IMR-90 (cell line): Measurements from ENCODE around the gene EIF4G3. TPM values are rescaled to one million over a fixed set of nuclear protein-coding genes. Genes with fewer than 3 reads are reported as not detected.
A peak's percentile ranks its signal among the peaks of the same experiment; 100 is the strongest.

ENCODE experiments used
- ATAC-seq: fragments of 200-7000 bp; cut with Tn5 transposase; 2 replicates; pipeline ENCODE4 v1.9.1; 2020; ENCODE audit warnings: low read depth, mild to moderate bottlenecking, moderate library complexity
- BruUV-seq: library from RNA; stranded (reverse); fragments of 400-500 nt; replicated peaks from 2 replicates; lab custom pipeline; 2021; lab: Mats Ljungman, UMichigan
- CTCF ChIA-PET: fragments of 300-600 bp; formaldehyde crosslinking; extraction: SDS; loops from one replicate; lab custom pipeline; 2021; ENCODE audit warnings: antibody characterized with exemption; lab: Yijun Ruan, JAX
- POLR2A ChIA-PET: fragments of 300-600 bp; sonication (Branson Sonifier 250); formaldehyde crosslinking; loops from one replicate; lab custom pipeline; 2022; ENCODE audit warnings: antibody characterized with exemption; ENCODE audit not compliant: unreplicated experiment; lab: Charles Lee
- DNase-seq: peaks from one replicate; pipeline ENCODE4 v3.0.0; 2013
- H2AFZ ChIP-seq: replicated peaks from 2 replicates; pipeline ENCODE3; 2013; ENCODE audit warnings: low read length, mild to moderate bottlenecking; ENCODE audit not compliant: poor library complexity
- H2AK5ac ChIP-seq: 2 replicates; pipeline ENCODE4 v1.6.1; 2013; ENCODE audit warnings: low read depth, low read length, inconsistent platforms
- H2AK9ac ChIP-seq: replicated peaks from 2 replicates; pipeline ENCODE3; 2013; ENCODE audit warnings: mild to moderate bottlenecking, low read depth, low read length, moderate library complexity; ENCODE audit not compliant: poor library complexity
- H2BK120ac ChIP-seq: 2 replicates; pipeline ENCODE4 v1.6.1; 2013; ENCODE audit warnings: low read depth, low read length, inconsistent platforms
- H2BK15ac ChIP-seq: 3 replicates; pipeline ENCODE4 v1.6.1; 2013; ENCODE audit warnings: low read depth, low read length, inconsistent platforms
- H2BK20ac ChIP-seq: 2 replicates; pipeline ENCODE4 v1.6.1; 2013; ENCODE audit warnings: low read depth, mild to moderate bottlenecking, inconsistent platforms, low read length, moderate library complexity
- H2BK5ac ChIP-seq: 2 replicates; pipeline ENCODE4 v1.6.1; 2013; ENCODE audit warnings: mild to moderate bottlenecking, low read depth, low read length, inconsistent platforms; ENCODE audit not compliant: poor library complexity, severe bottlenecking
- H3K14ac ChIP-seq: replicated peaks from 2 replicates; pipeline ENCODE4 v1.6.1; 2013; ENCODE audit warnings: low read depth, low read length, inconsistent platforms
- H3K18ac ChIP-seq: 2 replicates; pipeline ENCODE4 v1.6.1; 2013; ENCODE audit warnings: low read depth, low read length, control low read depth
- H3K23ac ChIP-seq: 2 replicates; pipeline ENCODE4 v1.6.1; 2013; ENCODE audit warnings: low read depth, low read length, inconsistent platforms
- H3K27ac ChIP-seq: 2 replicates; pipeline ENCODE4 v1.5.1; 2013; ENCODE audit warnings: mild to moderate bottlenecking, control low read depth, low read length; ENCODE audit not compliant: insufficient read depth
- H3K27me3 ChIP-seq: 2 replicates; pipeline ENCODE4 v1.6.1; 2013; ENCODE audit warnings: low read length; ENCODE audit not compliant: control insufficient read depth, insufficient read depth
- H3K36me3 ChIP-seq: 2 replicates; pipeline ENCODE4 v1.6.1; 2013; ENCODE audit warnings: low read length, mixed read lengths; ENCODE audit not compliant: control insufficient read depth, insufficient read depth
- H3K4ac ChIP-seq: 2 replicates; pipeline ENCODE4 v1.6.1; 2013; ENCODE audit warnings: low read depth, low read length, inconsistent platforms
- H3K4me1 ChIP-seq: 2 replicates; pipeline ENCODE4 v1.6.1; 2013; ENCODE audit warnings: low read length, mixed read lengths; ENCODE audit not compliant: control insufficient read depth, insufficient read depth
- H3K4me2 ChIP-seq: 2 replicates; pipeline ENCODE4 v1.6.1; 2013; ENCODE audit warnings: low read depth, mild to moderate bottlenecking, control low read depth, low read length, moderate library complexity
- H3K4me3 ChIP-seq: 2 replicates; pipeline ENCODE4 v1.5.1; 2013; ENCODE audit warnings: low read depth, mild to moderate bottlenecking, control low read depth, low read length, moderate library complexity; ENCODE audit not compliant: insufficient read depth
- H3K56ac ChIP-seq: 2 replicates; pipeline ENCODE4 v1.6.1; 2013; ENCODE audit warnings: low read length, inconsistent platforms; ENCODE audit not compliant: insufficient read depth; ENCODE audit errors: extremely low read depth
- H3K79me1 ChIP-seq, 2 experiments: 2 replicates each; pipeline ENCODE4 v1.6.1; 2013; ENCODE audit warnings: low read length in 2 of 2, inconsistent platforms in 1 of 2, low read depth in 1 of 2
- H3K9ac ChIP-seq: 2 replicates; pipeline ENCODE4 v1.6.1; 2013; ENCODE audit warnings: low read depth, low read length, control low read depth
- H3K9me1 ChIP-seq: 2 replicates; pipeline ENCODE4 v1.6.1; 2013; ENCODE audit warnings: low read length, inconsistent platforms; ENCODE audit not compliant: insufficient read depth
- H3K9me3 ChIP-seq: 2 replicates; pipeline ENCODE4 v1.6.1; 2013; ENCODE audit warnings: low read length; ENCODE audit not compliant: control insufficient read depth, insufficient read depth
- H4K20me1 ChIP-seq: 2 replicates; pipeline ENCODE4 v1.6.1; 2013; ENCODE audit warnings: low read length, inconsistent platforms; ENCODE audit not compliant: insufficient read depth
- H4K5ac ChIP-seq: 2 replicates; pipeline ENCODE4 v1.6.1; 2013; ENCODE audit warnings: mild to moderate bottlenecking, low read depth, low read length, control low read depth
- H4K8ac ChIP-seq, 2 experiments: 2 replicates each; pipeline ENCODE4 v1.6.1; 2013; ENCODE audit warnings: low read depth in 2 of 2, low read length in 2 of 2, control low read depth in 1 of 2, inconsistent platforms in 1 of 2
- H4K91ac ChIP-seq: 2 replicates; pipeline ENCODE4 v1.6.1; 2013; ENCODE audit warnings: low read depth, low read length, inconsistent platforms; ENCODE audit not compliant: insufficient read depth
- CEBPB ChIP-seq: IDR thresholded peaks from 2 replicates; pipeline ENCODE4 v1.6.1; 2012; ENCODE audit warnings: low read depth, low read length, improper control_type of control experiment
- CHD1 ChIP-seq: IDR thresholded peaks from 2 replicates; pipeline ENCODE4 v1.6.1; 2012; ENCODE audit warnings: low read depth, low read length, improper control_type of control experiment
- NFE2L2 ChIP-seq: fragments of 150-350 bp; IDR thresholded peaks from 2 replicates; pipeline ENCODE4 v1.6.1; 2016; ENCODE audit warnings: low read depth, mild to moderate bottlenecking, low read length
- POLR2A ChIP-seq: IDR thresholded peaks from 2 replicates; pipeline ENCODE4 v1.6.1; 2012; ENCODE audit warnings: mild to moderate bottlenecking, low read depth, low read length
- RAD21 ChIP-seq: IDR thresholded peaks from 2 replicates; pipeline ENCODE4 v1.6.1; 2012; ENCODE audit warnings: low read length, improper control_type of control experiment
- SMC3 ChIP-seq: fragments of 150-350 bp; IDR thresholded peaks from 2 replicates; pipeline ENCODE4 v1.6.1; 2016; ENCODE audit warnings: low read depth, mild to moderate bottlenecking, antibody characterized with exemption, low read length, moderate library complexity
- whole genome bisulfite sequencing, 2 experiments: methylation state at CpG; one replicate each; pipeline versions ENCODE4 v1.1.5 to v1.1.7; 2013; ENCODE audit warnings: missing lambda C conversion rate in 2 of 2; ENCODE audit not compliant: insufficient read length in 1 of 2; ENCODE audit errors: extremely low coverage in 2 of 2; 5-methylcytosine and 5-hydroxymethylcytosine counted together
- dilution Hi-C: fragments of 300-500 bp; cut with HindIII; formaldehyde crosslinking; loops from one replicate; pipeline ENCODE4 v1.14.3; 2018; ENCODE audit warnings: low sequenced_read_pairs; ENCODE audit not compliant: unreplicated experiment
- in situ Hi-C: fragments of 300-500 bp; cut with MboI; formaldehyde crosslinking; loops from 3 replicates; pipeline ENCODE4 v1.14.3; 2019; ENCODE audit warnings: low sequenced_read_pairs, inconsistent platforms, mixed read lengths
- intact Hi-C: fragments of 100-400 bp; cut with micrococcal nuclease; formaldehyde crosslinking; loops from 2 replicates; pipeline ENCODE4 v1.10.0; 2022
- polyA plus RNA-seq, 3 experiments: library from polyadenylated mRNA; depleted of rRNA; stranded (reverse); fragments of >200 nt; gene quantifications; 2 replicates each; pipeline ENCODE4 v1.2.3, GENCODE V29; 2012; ENCODE audit warnings: low replicate concordance in 1 of 3
- total RNA-seq: library from RNA; depleted of rRNA; stranded (reverse); fragments of >200 nt; gene quantifications from 2 replicates; pipeline ENCODE4 v1.2.3, GENCODE V29; 2012

EIF4G3 gene
- total and polyA plus RNA-seq, 2 of the 4 experiments (the other 2 are of a cell fraction), result 25.8 to 49.2 TPM

DNA sequence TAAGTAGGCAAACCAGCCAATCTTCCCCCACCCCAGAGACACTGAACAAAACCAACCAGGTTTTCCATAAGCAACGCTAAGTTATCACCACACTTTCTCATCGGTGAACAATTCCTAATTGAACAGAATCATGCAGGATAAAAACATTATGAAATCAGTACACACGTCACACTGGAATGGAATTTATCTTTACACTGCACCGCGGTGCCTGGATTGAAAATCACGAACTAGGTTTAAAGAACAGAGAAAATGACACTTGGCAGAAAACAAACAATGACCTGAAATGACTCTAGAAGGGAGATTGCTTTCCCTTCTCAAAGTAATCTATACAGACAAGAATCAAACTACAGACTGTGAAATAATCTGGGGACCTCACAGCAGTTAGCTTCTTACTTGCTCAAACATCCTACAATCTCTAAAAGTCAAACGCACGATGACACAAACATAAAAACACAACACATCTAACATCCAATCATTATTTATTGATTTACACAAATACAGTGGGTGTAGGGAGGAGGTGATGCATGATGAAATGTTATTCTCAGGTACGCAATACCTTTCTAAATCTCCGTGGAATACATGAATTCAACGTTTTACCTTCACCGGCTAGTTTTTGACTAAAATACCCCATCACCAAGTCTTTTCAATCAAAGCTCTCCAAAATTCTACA lies 1.9 kb downstream of the EIF4G3 start:
- no TSS peak for BruUV-seq
- H4K20me1 ChIP-seq, result peaks cover 28% of the 10 kb centered on the region
- no peaks in the 10 kb centered on the region for H3K27me3 ChIP-seq
- no peak overlapping the region; the same call in 1 of the 2 replicates for H2AK5ac ChIP-seq
- peaks cover 4 to 44% of the 10 kb centered on the region in 2 experiments; a peak in 3 of 4 replicates for H3K79me1 ChIP-seq
- no peak overlapping the region for H2AK9ac ChIP-seq
- H2BK20ac ChIP-seq, result no peak overlapping the region
- peak overlapping the region; percentile 98 for H3K9ac ChIP-seq
- peak overlapping the region; percentile 87 for H3K27ac ChIP-seq
- POLR2A ChIA-PET, result interaction anchor here (0.7 kb wide), 1 partner anchor 389 kb away, joined by 3 read pairs; no protein-coding TSS in a partner anchor
- H3K4me3 ChIP-seq, result peak overlapping the region; percentile 97
- ATAC-seq (no peak), DNase-seq (peak; percentile 80)
- H2BK5ac ChIP-seq, result peak overlapping the region; percentile 89
- no peaks in the 10 kb centered on the region for H3K9me3 ChIP-seq
- H3K36me3 ChIP-seq, result peaks cover 6% of the 10 kb centered on the region; the same call in 1 of the 2 replicates
- no peak overlapping the region for H4K91ac ChIP-seq
- CTCF ChIA-PET, result interaction anchor here (0.6 to 0.7 kb wide), 2 partner anchors 18 to 20 kb away, joined by 3 to 4 read pairs; no protein-coding TSS in a partner anchor
- no peak overlapping the region for H2AFZ ChIP-seq
- peak overlapping the region; percentile 5; the same call in 1 of the 2 replicates for H2BK120ac ChIP-seq
- H3K9me1 ChIP-seq, result peaks cover 5% of the 10 kb centered on the region
- dilution Hi-C loops (no loop called here), in situ Hi-C loops (no loop called here), intact Hi-C loops (loop anchor here (2.0 to 10.0 kb wide), 3 partner anchors 152 to 477 kb away; no protein-coding TSS in a partner anchor)
- H3K4me2 ChIP-seq, result peak overlapping the region; percentile 99
- TF ChIP-seq RAD21, result peak; percentile 11
- no peak for TF ChIP-seq CHD1
- no peak for TF ChIP-seq NFE2L2
- no peak for TF ChIP-seq SMC3
- TF ChIP-seq CEBPB, result peak; percentile 77
- peak; percentile 65; the same call in 1 of the 2 replicates for TF ChIP-seq POLR2A
- peak overlapping the region in 1 of 2 experiments; percentile 40; a peak in 2 of 4 replicates for H4K8ac ChIP-seq
- H3K23ac ChIP-seq, result peak overlapping the region; percentile 47; the same call in 1 of the 2 replicates
- no peak overlapping the region for H2BK15ac ChIP-seq
- peak overlapping the region; percentile 63 for H3K56ac ChIP-seq
- no CpG with 5 or more reads among the region's 12 CpGs for WGBS, 2 experiments
- peak overlapping the region; percentile 81 for H3K14ac ChIP-seq
- H3K4ac ChIP-seq, result peak overlapping the region; percentile 10; the same call in 1 of the 2 replicates
- H4K5ac ChIP-seq, result peak overlapping the region; percentile 51; the same call in 1 of the 2 replicates
- peak overlapping the region; percentile 93 for H3K18ac ChIP-seq
- H3K4me1 ChIP-seq, result peaks cover 6% of the 10 kb centered on the region
